ENCODE measurements around the gene KANK4. TPM values are rescaled to one million over a fixed set of nuclear protein-coding genes. Genes with fewer than 3 reads are reported as not detected.

Gene KANK4
- total RNA-seq: 6.6 TPM
- polyA plus RNA-seq (ENCODE audit: insufficient read depth in 1 of 8, insufficient read length in 8 of 8, low replicate concordance in 1 of 8): 10 to 100 TPM in 7 of 8 donors, 1 to 10 TPM in 1; 8.7 to 17.1 (median 12.8) TPM
- long read RNA-seq, donor 1, partial matches to known transcripts: 0 of 1 reads
- long read RNA-seq, donor 1, other reads (novel, unspliced or antisense): 0 of 1 reads
- long read RNA-seq, donor 2: 0 reads
- long read RNA-seq, donor 3, full-length matches to known transcripts: 2 of 8 reads
- long read RNA-seq, donor 3, partial matches to known transcripts: 6 of 8 reads
- long read RNA-seq, donor 3, other reads (novel, unspliced or antisense): 0 of 8 reads
- long read RNA-seq, donor 4, partial matches to known transcripts: 0 of 1 reads
- long read RNA-seq, donor 4, other reads (novel, unspliced or antisense): 0 of 1 reads
- long read RNA-seq, donor 5, full-length matches to known transcripts: 5 of 16 reads
- long read RNA-seq, donor 5, partial matches to known transcripts: 11 of 16 reads
- long read RNA-seq, donor 5, other reads (novel, unspliced or antisense): 0 of 16 reads
- long read RNA-seq, donor 6: 0 reads
- long read RNA-seq, donor 7, full-length matches to known transcripts: 3 of 3 reads
- long read RNA-seq, donor 7, partial matches to known transcripts: 0 of 3 reads
- long read RNA-seq, donor 7, other reads (novel, unspliced or antisense): 0 of 3 reads
- long read RNA-seq, donor 8, full-length matches to known transcripts: 1 of 1 reads
- long read RNA-seq, donor 8, partial matches to known transcripts: 0 of 1 reads
- long read RNA-seq, donor 8, other reads (novel, unspliced or antisense): 0 of 1 reads
- long read RNA-seq, donor 9, partial matches to known transcripts: 0 of 1 reads
- long read RNA-seq, donor 9, other reads (novel, unspliced or antisense): 0 of 1 reads
- long read RNA-seq, donor 10, full-length matches to known transcripts: 3 of 3 reads
- long read RNA-seq, donor 10, partial matches to known transcripts: 0 of 3 reads
- long read RNA-seq, donor 10, other reads (novel, unspliced or antisense): 0 of 3 reads
- long read RNA-seq, donor 11, full-length matches to known transcripts: 1 of 1 reads
- long read RNA-seq, donor 11, partial matches to known transcripts: 0 of 1 reads
- long read RNA-seq, donor 11, other reads (novel, unspliced or antisense): 0 of 1 reads

DNA sequence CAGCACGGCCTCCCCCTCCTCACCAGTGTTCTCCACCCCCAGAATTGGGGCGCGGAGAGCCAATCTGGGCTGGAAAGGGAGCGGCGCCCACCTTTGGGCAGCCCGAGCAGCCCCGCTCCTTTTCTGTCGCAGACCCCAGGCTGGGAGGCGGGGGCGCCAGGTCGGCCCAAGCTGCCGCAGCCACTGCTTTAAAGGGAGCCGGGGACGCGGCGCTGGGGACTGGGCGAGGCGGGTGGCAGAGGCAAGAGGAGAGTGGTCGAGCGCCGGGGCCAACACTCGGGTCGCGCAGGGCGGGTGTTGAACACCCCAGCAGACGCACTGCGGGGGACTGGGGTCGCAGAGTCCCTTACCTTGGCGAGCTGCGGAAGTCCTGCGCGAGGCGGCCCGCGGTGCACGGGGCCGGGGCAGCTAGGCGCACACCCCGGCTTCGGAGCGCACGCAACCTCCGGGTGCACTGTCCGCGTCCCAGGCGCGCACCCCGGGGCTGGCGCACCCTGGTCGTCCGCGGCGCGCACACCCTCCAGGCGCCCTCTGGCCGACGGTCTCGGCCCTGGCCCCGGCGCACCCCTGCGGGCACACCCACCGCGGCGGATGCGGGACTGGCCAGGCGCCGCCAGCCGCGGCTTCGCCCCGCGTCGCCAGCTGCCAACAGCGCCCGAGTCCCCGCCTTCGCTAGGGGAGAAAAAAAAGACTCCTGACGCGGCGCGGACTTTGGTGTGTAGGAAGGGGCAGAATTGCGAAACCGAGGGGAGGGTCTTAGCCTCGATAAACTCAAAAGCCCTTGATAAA is at the start of gene KANK4:
Gene KANK4, minus strand, starts transcription at position 679 of the 789 bp plus-strand sequence. CDS start 37,870 bp downstream, outside the sequence.
- Histone ChIP-seq H3K27me3 (ENCODE audit: control insufficient read depth, insufficient read depth, low read length) (peaks cover 16% of the 10 kb centered on the region), H3K9me3 (replicated peaks; ENCODE audit: control insufficient read depth, low read depth, low read length) (no peaks in the 10 kb centered on the region), H3K4me3 (ENCODE audit: low read length) (peak within 1 kb of the TSS; percentile 67), H3K27ac (ENCODE audit: low read length) (peak within 1 kb of the TSS; percentile 29), H3K36me3 (ENCODE audit: control insufficient read depth, insufficient read depth, low read length) (no peaks in the 10 kb centered on the region), H3K4me1 (ENCODE audit: control insufficient read depth, insufficient read depth, low read length) (peaks cover 23% of the 10 kb centered on the region)
- under 1% methylated on average over 67 of the region's 84 CpGs for WGBS (ENCODE audit: insufficient coverage)
- no peak for DNase-seq

- no peaks in the 10 kb centered on the region for H3K27me3 ChIP-seq (ENCODE audit: control insufficient read depth, insufficient read depth, low read length)
- H3K4me1 ChIP-seq (ENCODE audit: control insufficient read depth, insufficient read depth, low read length): peaks cover 4% of the 10 kb centered on the region
- H3K36me3 ChIP-seq (ENCODE audit: control insufficient read depth, insufficient read depth, low read length): no peaks in the 10 kb centered on the region
- H3K27ac ChIP-seq (ENCODE audit: low read length): no peak overlapping the region
- H3K4me3 ChIP-seq (ENCODE audit: low read length): no peak overlapping the region
- DNase-seq: no peak
- WGBS (ENCODE audit: insufficient coverage): 97% methylated on average over 4 of the region's 6 CpGs
- H3K9me3 ChIP-seq (replicated peaks; ENCODE audit: control insufficient read depth, low read depth, low read length): peaks cover 3% of the 10 kb centered on the region
These were observed 49.8 kb upstream of the KANK4 start for GRCh38 chr1:62368989-62369388.

DNA sequence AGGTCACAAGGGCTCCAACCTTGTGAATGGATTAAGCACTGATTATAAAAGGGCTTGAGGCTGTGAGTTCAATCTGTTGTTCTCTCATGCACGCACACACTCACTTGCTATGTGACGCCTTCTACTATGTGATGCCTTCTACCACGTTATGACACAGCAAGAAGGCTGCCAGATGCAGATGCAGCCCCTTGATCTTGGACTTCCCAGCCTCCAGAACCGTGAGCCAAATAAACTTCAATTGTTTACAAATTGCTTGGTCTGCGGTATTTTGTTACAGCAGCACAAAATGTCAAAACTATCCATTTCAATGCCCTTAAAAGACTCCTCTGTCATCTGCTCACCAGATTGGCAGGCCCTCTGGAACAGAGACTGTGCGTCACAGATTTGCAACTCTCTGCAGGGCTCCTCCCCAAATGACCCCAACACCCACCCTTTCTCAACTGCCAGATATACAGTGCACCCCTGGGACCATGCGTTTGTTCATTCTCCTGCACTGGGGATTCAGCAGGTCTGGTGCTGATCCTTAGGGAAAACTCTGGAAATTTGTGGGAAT is 47.8 kb upstream of the KANK4 start:
- H3K36me3 ChIP-seq (ENCODE audit: control insufficient read depth, insufficient read depth, low read length): no peaks in the 10 kb centered on the region
- H3K27ac ChIP-seq (ENCODE audit: low read length): no peak overlapping the region
- H3K4me1 ChIP-seq (ENCODE audit: control insufficient read depth, insufficient read depth, low read length): peaks cover 8% of the 10 kb centered on the region
- no peaks in the 10 kb centered on the region for H3K27me3 ChIP-seq (ENCODE audit: control insufficient read depth, insufficient read depth, low read length)
- WGBS (ENCODE audit: insufficient coverage): 94% methylated on average over 5 of the region's 7 CpGs
- no peak for DNase-seq
- no peak overlapping the region for H3K4me3 ChIP-seq (ENCODE audit: low read length)
- H3K9me3 ChIP-seq (replicated peaks; ENCODE audit: control insufficient read depth, low read depth, low read length): peaks cover 3% of the 10 kb centered on the region

DNA sequence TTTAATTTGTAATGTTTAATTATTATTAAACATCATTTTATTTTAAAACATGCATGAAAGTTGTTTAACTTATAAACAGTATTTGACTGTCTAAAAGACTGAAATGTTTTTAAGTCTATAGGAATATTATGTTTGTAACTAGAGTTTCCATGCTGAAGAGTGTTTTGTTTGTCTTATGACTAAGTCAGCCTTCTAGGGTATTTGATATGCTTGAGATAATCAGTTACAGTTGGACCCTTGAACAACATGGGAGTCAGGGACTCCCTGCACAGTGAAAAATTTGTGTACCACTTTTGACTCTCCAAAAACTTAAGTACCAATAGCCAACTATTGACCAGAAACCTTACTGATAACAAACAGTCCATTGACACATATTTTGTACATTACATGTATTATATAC is 45.5 kb upstream of the KANK4 start:
- no peak for DNase-seq
- Histone ChIP-seq H3K4me3 (ENCODE audit: low read length) (no peak overlapping the region), H3K9me3 (replicated peaks; ENCODE audit: control insufficient read depth, low read depth, low read length) (peaks cover 3% of the 10 kb centered on the region), H3K36me3 (ENCODE audit: control insufficient read depth, insufficient read depth, low read length) (no peaks in the 10 kb centered on the region), H3K27ac (ENCODE audit: low read length) (no peak overlapping the region), H3K4me1 (ENCODE audit: control insufficient read depth, insufficient read depth, low read length) (peaks cover 18% of the 10 kb centered on the region), H3K27me3 (ENCODE audit: control insufficient read depth, insufficient read depth, low read length) (no peaks in the 10 kb centered on the region)

GRCh38 chr1:62362926-62363325 is 43.7 kb upstream of the KANK4 start:
- no peak for DNase-seq
- WGBS (ENCODE audit: insufficient coverage): 50% methylated on average over 2 of the region's 3 CpGs
- no peaks in the 10 kb centered on the region for H3K36me3 ChIP-seq (ENCODE audit: control insufficient read depth, insufficient read depth, low read length)

DNA sequence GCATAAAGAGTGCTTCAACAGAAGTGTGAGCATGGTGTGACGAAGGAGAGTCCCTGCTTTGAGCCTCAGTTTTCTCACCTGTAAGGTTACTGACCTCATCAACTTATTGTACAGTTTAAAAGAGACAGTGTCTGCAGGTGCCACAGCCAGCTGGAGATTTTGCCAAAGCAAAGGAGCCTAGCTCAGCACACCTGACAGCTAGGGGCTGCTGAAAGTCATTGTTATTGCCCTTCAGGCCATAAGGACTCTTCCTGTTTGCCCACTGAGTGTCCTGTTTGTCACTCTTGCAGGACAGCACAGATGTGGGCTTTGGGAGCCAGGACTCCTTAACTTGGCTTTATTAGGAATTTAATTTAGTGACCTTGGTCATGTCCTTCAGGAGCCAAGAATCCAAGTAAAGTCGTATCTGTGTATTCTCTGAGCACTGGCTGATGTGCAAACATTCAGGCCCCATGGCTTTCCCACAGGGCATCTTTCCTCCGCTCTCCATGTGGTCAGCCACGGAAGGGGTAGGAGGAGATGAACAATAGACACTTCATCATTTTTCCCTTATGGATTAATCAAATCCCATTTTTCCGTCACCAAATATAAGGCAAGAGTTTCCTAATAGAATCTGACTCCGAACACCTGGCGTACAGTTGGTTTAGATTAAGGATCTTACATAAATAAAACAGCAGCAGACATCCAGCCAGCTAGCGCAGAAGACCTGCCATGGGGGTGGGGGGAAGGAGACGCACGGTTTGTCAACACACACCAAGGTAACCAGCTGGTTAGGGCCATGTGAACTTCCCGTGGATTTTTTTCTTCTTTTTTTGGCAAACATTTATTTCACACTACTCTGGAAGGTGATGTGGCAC is 43.1 kb upstream of the KANK4 start:
- peak; percentile 66 for DNase-seq
- Histone ChIP-seq H3K4me1 (ENCODE audit: control insufficient read depth, insufficient read depth, low read length) (peaks cover 14% of the 10 kb centered on the region), H3K36me3 (ENCODE audit: control insufficient read depth, insufficient read depth, low read length) (no peaks in the 10 kb centered on the region), H3K4me3 (ENCODE audit: low read length) (no peak overlapping the region), H3K27ac (ENCODE audit: low read length) (no peak overlapping the region), H3K9me3 (replicated peaks; ENCODE audit: control insufficient read depth, low read depth, low read length) (peaks cover 2% of the 10 kb centered on the region), H3K27me3 (ENCODE audit: control insufficient read depth, insufficient read depth, low read length) (no peaks in the 10 kb centered on the region)
- 0% methylated on average over 1 of the region's 11 CpGs for WGBS (ENCODE audit: insufficient coverage)

More at GRCh38 chr1:62362926-62363325, 43.7 kb upstream of the KANK4 start:
- Histone ChIP-seq H3K9me3 (replicated peaks; ENCODE audit: control insufficient read depth, low read depth, low read length) (peaks cover 3% of the 10 kb centered on the region), H3K4me3 (ENCODE audit: low read length) (no peak overlapping the region), H3K4me1 (ENCODE audit: control insufficient read depth, insufficient read depth, low read length) (peaks cover 14% of the 10 kb centered on the region), H3K27me3 (ENCODE audit: control insufficient read depth, insufficient read depth, low read length) (no peaks in the 10 kb centered on the region), H3K27ac (ENCODE audit: low read length) (no peak overlapping the region)

DNA sequence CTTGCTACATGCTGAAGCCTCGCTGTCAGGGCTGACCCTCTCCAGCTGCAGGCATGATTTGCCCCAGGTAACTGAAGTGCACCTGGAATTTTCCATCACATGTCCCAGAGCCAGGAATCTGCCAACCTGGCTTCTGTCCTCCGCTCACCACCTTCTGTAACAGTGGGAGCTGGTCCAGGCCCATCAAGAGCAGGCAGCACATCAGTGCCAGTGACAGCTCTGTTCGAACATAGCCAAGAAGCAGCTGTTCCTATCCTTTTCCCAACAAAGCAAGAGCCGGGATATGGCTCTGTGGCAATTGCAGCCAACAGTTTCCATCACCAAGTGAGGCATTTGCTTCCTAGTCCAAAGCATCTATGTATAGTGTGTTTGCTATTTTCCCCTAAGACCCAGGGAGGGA is 42.2 kb upstream of the KANK4 start:
- H3K4me3 ChIP-seq (ENCODE audit: low read length): no peak overlapping the region
- no peaks in the 10 kb centered on the region for H3K36me3 ChIP-seq (ENCODE audit: control insufficient read depth, insufficient read depth, low read length)
- H3K4me1 ChIP-seq (ENCODE audit: control insufficient read depth, insufficient read depth, low read length): peaks cover 14% of the 10 kb centered on the region
- H3K27ac ChIP-seq (ENCODE audit: low read length): peak overlapping the region; percentile 21
- H3K9me3 ChIP-seq (replicated peaks; ENCODE audit: control insufficient read depth, low read depth, low read length): no peaks in the 10 kb centered on the region
- WGBS (ENCODE audit: insufficient coverage): 78% methylated on average over 3 of the region's 4 CpGs
- DNase-seq: peak; percentile 61
- H3K27me3 ChIP-seq (ENCODE audit: control insufficient read depth, insufficient read depth, low read length): no peaks in the 10 kb centered on the region

GRCh38 chr1:62358665-62359373 is 39.6 kb upstream of the KANK4 start:
- Histone ChIP-seq H3K4me1 (ENCODE audit: control insufficient read depth, insufficient read depth, low read length) (peaks cover 17% of the 10 kb centered on the region), H3K27ac (ENCODE audit: low read length) (no peak overlapping the region), H3K36me3 (ENCODE audit: control insufficient read depth, insufficient read depth, low read length) (no peaks in the 10 kb centered on the region), H3K27me3 (ENCODE audit: control insufficient read depth, insufficient read depth, low read length) (no peaks in the 10 kb centered on the region), H3K4me3 (ENCODE audit: low read length) (no peak overlapping the region), H3K9me3 (replicated peaks; ENCODE audit: control insufficient read depth, low read depth, low read length) (no peaks in the 10 kb centered on the region)
- DNase-seq: no peak
- 83% methylated on average over 2 of the region's 11 CpGs for WGBS (ENCODE audit: insufficient coverage)

Data from muscle of leg (tissue), 16 donors.